Measurements from ENCODE around the gene GAS2L1. TPM values are rescaled to one million over a fixed set of nuclear protein-coding genes. Genes with fewer than 3 reads are reported as not detected.

GAS2L1 gene
- total RNA-seq, 1 experiment from 2014 or later, result 28.3 TPM

GRCh38 chr22:29299136-29299900 is 7.1 kb upstream of the GAS2L1 start:
- Histone ChIP-seq H3K4me3 (ENCODE audit: insufficient read depth, low read depth, low read length) (no peak overlapping the region), H3K36me3 (replicated peaks; ENCODE audit: control insufficient read depth, insufficient read depth, low read length) (peaks cover 47% of the 10 kb centered on the region), H3K27me3 (ENCODE audit: control insufficient read depth, insufficient read depth, low read length) (no peaks in the 10 kb centered on the region)
- DNase-seq, result no peak

- H3K27me3 ChIP-seq (ENCODE audit: control insufficient read depth, insufficient read depth, low read length), result no peaks in the 10 kb centered on the region
- H3K36me3 ChIP-seq (replicated peaks; ENCODE audit: control insufficient read depth, insufficient read depth, low read length), result peaks cover 42% of the 10 kb centered on the region
- no peak overlapping the region for H3K4me3 ChIP-seq (ENCODE audit: insufficient read depth, low read depth, low read length)
- DNase-seq, result no peak
These were observed 6.0 kb upstream of the GAS2L1 start for GRCh38 chr22:29300467-29300806.

- no peak overlapping the region for H3K4me3 ChIP-seq (ENCODE audit: insufficient read depth, low read depth, low read length)
These were observed 5.4 kb upstream of the GAS2L1 start for GRCh38 chr22:29300807-29301601.

GRCh38 chr22:29301716-29302401 is 4.6 kb upstream of the GAS2L1 start:
- H3K36me3 ChIP-seq (replicated peaks; ENCODE audit: control insufficient read depth, insufficient read depth, low read length), result peaks cover 29% of the 10 kb centered on the region
- H3K27me3 ChIP-seq (ENCODE audit: control insufficient read depth, insufficient read depth, low read length), result no peaks in the 10 kb centered on the region
- no peak overlapping the region for H3K4me3 ChIP-seq (ENCODE audit: insufficient read depth, low read depth, low read length)
- peak; percentile 48 for DNase-seq

More at GRCh38 chr22:29300807-29301601, 5.4 kb upstream of the GAS2L1 start:
- no peaks in the 10 kb centered on the region for H3K27me3 ChIP-seq (ENCODE audit: control insufficient read depth, insufficient read depth, low read length)
- DNase-seq, result peak; percentile 39
- H3K36me3 ChIP-seq (replicated peaks; ENCODE audit: control insufficient read depth, insufficient read depth, low read length), result peaks cover 37% of the 10 kb centered on the region

- Histone ChIP-seq H3K36me3 (replicated peaks; ENCODE audit: control insufficient read depth, insufficient read depth, low read length) (peaks cover 24% of the 10 kb centered on the region), H3K4me3 (ENCODE audit: insufficient read depth, low read depth, low read length) (no peak overlapping the region), H3K27me3 (ENCODE audit: control insufficient read depth, insufficient read depth, low read length) (no peaks in the 10 kb centered on the region)
- DNase-seq, result no peak
These were observed 4.1 kb upstream of the GAS2L1 start for GRCh38 chr22:29302402-29302680.

- H3K4me3 ChIP-seq (ENCODE audit: insufficient read depth, low read depth, low read length), result no peak overlapping the region
- H3K27me3 ChIP-seq (ENCODE audit: control insufficient read depth, insufficient read depth, low read length), result no peaks in the 10 kb centered on the region
- peaks cover 18% of the 10 kb centered on the region for H3K36me3 ChIP-seq (replicated peaks; ENCODE audit: control insufficient read depth, insufficient read depth, low read length)
- DNase-seq, result peak; percentile 59
These were observed 3.6 kb upstream of the GAS2L1 start for GRCh38 chr22:29302681-29303465.

- Histone ChIP-seq H3K36me3 (replicated peaks; ENCODE audit: control insufficient read depth, insufficient read depth, low read length) (no peaks in the 10 kb centered on the region), H3K27me3 (ENCODE audit: control insufficient read depth, insufficient read depth, low read length) (no peaks in the 10 kb centered on the region), H3K4me3 (ENCODE audit: insufficient read depth, low read depth, low read length) (peak overlapping the region; percentile 64)
- DNase-seq, result no peak
These were observed 645 bp upstream of the GAS2L1 start for GRCh38 chr22:29305836-29306174.

GRCh38 chr22:29306835-29307595 is 565 bp downstream of the GAS2L1 start:
- DNase-seq, result peak; percentile 98
- no peaks in the 10 kb centered on the region for H3K36me3 ChIP-seq (replicated peaks; ENCODE audit: control insufficient read depth, insufficient read depth, low read length)

GRCh38 chr22:29307596-29308147 is 1.2 kb downstream of the GAS2L1 start:
- no peaks in the 10 kb centered on the region for H3K27me3 ChIP-seq (ENCODE audit: control insufficient read depth, insufficient read depth, low read length)
- peak overlapping the region; percentile 64 for H3K4me3 ChIP-seq (ENCODE audit: insufficient read depth, low read depth, low read length)
- no peaks in the 10 kb centered on the region for H3K36me3 ChIP-seq (replicated peaks; ENCODE audit: control insufficient read depth, insufficient read depth, low read length)
- DNase-seq, result peak; percentile 73

More at GRCh38 chr22:29306835-29307595, 565 bp downstream of the GAS2L1 start:
- Histone ChIP-seq H3K27me3 (ENCODE audit: control insufficient read depth, insufficient read depth, low read length) (no peaks in the 10 kb centered on the region), H3K4me3 (ENCODE audit: insufficient read depth, low read depth, low read length) (peak overlapping the region; percentile 64)

- no peaks in the 10 kb centered on the region for H3K36me3 ChIP-seq (replicated peaks; ENCODE audit: control insufficient read depth, insufficient read depth, low read length)
- H3K27me3 ChIP-seq (ENCODE audit: control insufficient read depth, insufficient read depth, low read length), result peaks cover 3% of the 10 kb centered on the region
- peak; percentile 71 for DNase-seq
- H3K4me3 ChIP-seq (ENCODE audit: insufficient read depth, low read depth, low read length), result no peak overlapping the region
These were observed 1.8 kb downstream of the GAS2L1 start for GRCh38 chr22:29308148-29308790.

GRCh38 chr22:29308791-29309262 is 2.4 kb downstream of the GAS2L1 start:
- DNase-seq, result no peak
- Histone ChIP-seq H3K36me3 (replicated peaks; ENCODE audit: control insufficient read depth, insufficient read depth, low read length) (no peaks in the 10 kb centered on the region), H3K27me3 (ENCODE audit: control insufficient read depth, insufficient read depth, low read length) (peaks cover 8% of the 10 kb centered on the region), H3K4me3 (ENCODE audit: insufficient read depth, low read depth, low read length) (no peak overlapping the region)

- Histone ChIP-seq H3K36me3 (replicated peaks; ENCODE audit: control insufficient read depth, insufficient read depth, low read length) (no peaks in the 10 kb centered on the region), H3K27me3 (ENCODE audit: control insufficient read depth, insufficient read depth, low read length) (peaks cover 15% of the 10 kb centered on the region), H3K4me3 (ENCODE audit: insufficient read depth, low read depth, low read length) (no peak overlapping the region)
- peak; percentile 58 for DNase-seq
These were observed 3.0 kb downstream of the GAS2L1 start for GRCh38 chr22:29309332-29310064.

All from H7 (cell line).